Stimulated activated CD8-positive, alpha-beta memory T cell treated with anti-CD3 and anti-CD28 coated beads, Interleukin-7, amount 100 ng/mL, for 48 hours (primary cell): Measurements from ENCODE around the gene PRR12.
"Not testable (repeated sequence)": the region's sequence is repeated elsewhere in the genome, so short reads cannot be mapped to it uniquely, and the experiment has no call there.

Experiments
- DNase-seq, 2 donors: peaks; one replicate each; pipeline ENCODE4 v3.0.0-alpha.2; 2020; ENCODE audit warnings: low read depth in 1 of 2; ENCODE audit errors: extremely low read depth in 1 of 2

PRR12 gene

DNA sequence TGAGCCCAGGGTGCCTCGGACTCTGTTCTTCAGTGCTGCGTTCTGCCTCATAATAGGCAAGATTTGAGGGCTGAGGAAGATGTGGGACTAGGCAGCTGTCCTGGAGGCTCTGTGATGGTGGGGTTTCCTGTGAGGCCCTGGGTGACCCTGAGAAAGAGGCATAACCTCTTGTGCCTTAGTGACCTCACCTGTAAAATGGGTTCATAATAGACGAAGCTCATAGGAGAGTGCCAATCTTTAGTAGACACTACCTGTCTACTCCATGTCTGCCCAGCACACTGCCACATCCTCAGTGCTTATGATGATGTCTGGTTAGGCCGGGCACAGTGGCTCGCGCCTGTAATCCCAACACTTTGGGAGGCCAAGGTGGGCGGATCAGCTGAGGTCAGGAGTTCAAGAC is 25.6 kb downstream of the PRR12 start:
- no peak for DNase-seq

GRCh38 chr19:49616945-49617344 is 26.0 kb downstream of the PRR12 start:
- no peak for DNase-seq

DNA sequence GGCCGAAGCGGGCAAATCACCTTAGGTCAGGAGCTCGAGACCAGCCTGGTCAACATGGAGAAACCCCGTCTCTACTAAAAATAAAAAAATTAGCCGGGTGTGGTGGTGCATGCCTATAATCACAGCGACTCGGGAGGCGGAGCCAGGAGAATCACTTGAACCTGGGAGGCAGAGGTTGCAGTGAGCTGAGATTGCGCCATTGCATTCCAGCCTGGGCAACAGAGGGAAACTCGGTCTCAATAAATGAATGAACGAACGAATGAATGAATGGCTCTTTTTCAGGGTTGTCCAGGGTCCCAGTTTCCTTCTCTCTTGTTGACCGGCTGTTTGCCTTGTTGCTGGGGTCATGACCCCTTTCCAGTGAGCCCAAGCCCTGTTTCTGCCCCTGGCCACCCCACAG is 26.9 kb downstream of the PRR12 start:
- DNase-seq: not testable (repeated sequence)

- DNase-seq: no peak
Measured at GRCh38 chr19:49624967-49625910, 34.3 kb downstream of the PRR12 start.

GRCh38 chr19:49626226-49626625 is 35.2 kb downstream of the PRR12 start:
- no peak for DNase-seq

GRCh38 chr19:49629659-49630058 is 38.7 kb downstream of the PRR12 start:
- DNase-seq: no peak

- no peak for DNase-seq
Measured at GRCh38 chr19:49631014-49631588, 40.1 kb downstream of the PRR12 start.

- DNase-seq: no peak
Measured at GRCh38 chr19:49631610-49632192, 40.7 kb downstream of the PRR12 start.

- no peak for DNase-seq
Measured at GRCh38 chr19:49632576-49632975, 41.6 kb downstream of the PRR12 start.

DNA sequence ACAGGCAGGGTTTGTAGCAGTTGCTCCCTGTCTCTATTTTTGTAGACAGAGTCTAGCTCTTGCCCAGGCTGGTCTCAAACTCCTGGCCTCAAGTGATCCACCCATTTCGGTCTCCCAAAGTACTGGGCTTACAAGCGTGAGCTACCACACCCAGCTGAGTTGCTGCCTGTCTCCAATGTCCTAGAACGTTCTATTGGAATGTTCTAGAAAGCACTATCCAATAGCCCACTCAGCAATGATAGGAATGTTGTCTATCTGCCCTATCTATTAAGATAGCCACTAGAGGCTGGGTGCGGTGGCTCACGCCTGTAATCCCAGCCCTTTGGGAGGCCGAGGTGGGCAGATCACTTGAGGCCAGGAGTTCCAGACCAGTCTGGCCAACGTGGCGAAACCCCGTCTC is 42.3 kb downstream of the PRR12 start:
- DNase-seq: not testable (repeated sequence)

DNA sequence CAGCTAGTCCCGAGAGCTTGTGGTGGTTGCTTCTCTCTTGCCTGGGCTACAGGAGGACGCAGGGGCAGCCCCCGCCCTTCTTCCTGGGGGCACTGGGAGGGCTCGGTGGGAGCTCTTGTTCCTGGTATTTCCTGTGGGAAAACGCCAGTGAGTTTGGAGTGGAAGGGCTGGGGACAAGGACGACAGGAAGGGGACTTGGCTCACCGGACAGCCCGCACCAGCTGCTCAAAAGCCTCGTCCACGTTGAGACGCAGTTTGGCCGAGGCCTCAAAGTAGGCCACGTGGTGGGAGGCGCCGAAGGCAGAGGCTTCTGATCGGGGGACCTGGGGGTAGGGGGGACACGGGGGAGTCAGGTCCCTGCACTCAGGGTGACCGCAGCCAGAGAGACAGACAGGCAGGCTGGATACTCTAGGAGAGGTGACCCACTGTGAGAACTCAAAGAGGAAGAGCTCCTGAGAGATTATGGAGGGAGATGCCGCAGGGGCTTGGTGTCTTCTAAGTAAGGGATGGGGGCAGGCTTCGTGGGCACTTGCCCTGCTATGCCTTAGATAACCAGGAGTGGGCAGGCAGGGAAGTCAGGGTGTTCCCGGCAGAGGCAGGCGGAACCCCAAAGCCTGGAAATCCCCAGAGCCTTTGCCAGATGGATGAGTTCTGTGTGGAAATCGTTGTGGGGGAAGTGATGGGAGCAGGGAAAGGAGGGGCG is 44.7 kb downstream of the PRR12 start:
- DNase-seq: no peak

GRCh38 chr19:49636233-49636932 is 45.4 kb downstream of the PRR12 start:
- no peak for DNase-seq

DNA sequence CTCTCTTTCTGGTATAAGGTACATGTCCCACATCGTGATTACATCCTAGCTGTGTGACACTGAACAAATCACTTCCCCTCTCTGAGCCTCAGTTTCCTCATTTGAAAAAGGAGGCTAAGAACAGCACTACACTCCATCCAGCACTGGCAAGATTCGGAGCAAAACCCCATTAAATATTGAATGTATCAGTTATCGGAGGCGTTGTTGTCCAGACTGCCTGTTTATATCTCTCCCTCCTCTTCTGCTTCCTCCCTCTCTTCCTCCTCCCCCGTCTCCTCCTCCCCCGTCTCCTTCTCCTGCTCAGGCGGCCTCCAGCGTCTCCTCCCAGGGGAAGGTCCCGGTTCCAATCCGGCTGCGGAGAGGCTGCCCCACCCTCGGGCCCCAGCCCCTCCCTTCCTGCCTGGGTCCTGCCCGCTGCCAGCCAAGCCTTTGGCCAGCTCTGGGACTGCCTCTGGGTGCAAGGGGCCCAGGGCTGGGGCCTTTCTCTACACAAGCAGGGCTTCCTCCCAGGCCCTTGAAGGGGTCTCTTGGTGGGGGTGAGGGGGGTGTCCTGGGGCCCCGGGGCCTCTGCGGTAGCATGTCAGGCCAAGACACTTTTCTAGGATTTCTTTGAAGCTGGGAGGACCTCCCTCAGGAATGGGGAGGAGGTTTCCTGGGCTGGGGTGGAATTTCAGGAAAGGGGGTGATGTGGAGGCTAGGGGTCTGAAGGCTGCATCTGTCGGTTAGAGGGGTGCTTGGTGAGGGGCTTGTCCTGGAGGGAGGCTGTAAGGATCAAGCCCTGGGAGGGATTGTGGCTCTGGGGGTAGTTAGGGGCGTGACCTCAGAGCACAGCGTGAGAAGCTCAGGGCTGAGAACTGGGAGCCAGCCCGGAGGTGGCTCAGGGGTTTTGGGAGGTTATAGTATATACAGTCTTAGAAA is 47.1 kb downstream of the PRR12 start:
- no peak for DNase-seq

GRCh38 chr19:49639401-49640112 is 48.6 kb downstream of the PRR12 start:
- DNase-seq: no peak

GRCh38 chr19:49640113-49640898 is 49.3 kb downstream of the PRR12 start, which contains the start of gene RRAS:
TSS of gene RRAS (minus strand) at chr19:49640143. CDS start at chr19:49640098, 45 bp downstream.
- DNase-seq: peak; percentile 99 to 100

GRCh38 chr19:49641688-49642491 is 50.9 kb downstream of the PRR12 start, which contains the start of gene SCAF1:
TSS of gene SCAF1 (plus strand) at chr19:49642209. CDS start at chr19:49645027, 2,818 bp downstream.
- peak; percentile 99 to 100 for DNase-seq

DNA sequence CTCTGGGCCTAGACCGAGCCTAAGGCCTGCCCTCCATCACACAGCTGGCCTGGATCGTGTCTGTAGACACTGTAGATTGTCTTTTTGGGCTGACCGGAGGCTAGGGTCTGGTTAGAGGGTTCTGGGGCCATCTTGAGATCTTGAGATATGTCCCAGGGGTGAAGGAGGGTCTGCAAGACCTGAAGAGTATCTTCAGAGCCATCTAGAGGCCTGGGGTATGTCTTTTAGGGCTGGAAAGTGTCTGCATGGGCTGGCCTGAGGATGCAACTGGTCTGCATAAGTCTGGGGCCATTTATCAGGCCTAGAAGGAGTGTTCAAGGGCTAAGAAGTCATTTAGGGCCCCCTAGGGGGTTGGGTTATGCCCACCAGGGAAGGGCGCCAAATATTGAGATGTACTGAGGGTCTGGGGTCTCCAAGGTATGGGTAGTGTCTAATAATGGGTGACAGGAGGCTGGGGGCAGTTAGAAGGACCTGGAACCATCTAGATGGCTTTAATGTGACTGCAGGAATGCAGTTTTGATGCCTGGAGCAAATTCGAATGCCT is 51.6 kb downstream of the PRR12 start:
- no peak for DNase-seq
